Measurements from ENCODE around the gene CD4. TPM values are rescaled to one million over a fixed set of nuclear protein-coding genes. Genes with fewer than 3 reads are reported as not detected.

The CD4 gene
- total RNA-seq, 2 experiments from 2014 or later, result not detected

DNA sequence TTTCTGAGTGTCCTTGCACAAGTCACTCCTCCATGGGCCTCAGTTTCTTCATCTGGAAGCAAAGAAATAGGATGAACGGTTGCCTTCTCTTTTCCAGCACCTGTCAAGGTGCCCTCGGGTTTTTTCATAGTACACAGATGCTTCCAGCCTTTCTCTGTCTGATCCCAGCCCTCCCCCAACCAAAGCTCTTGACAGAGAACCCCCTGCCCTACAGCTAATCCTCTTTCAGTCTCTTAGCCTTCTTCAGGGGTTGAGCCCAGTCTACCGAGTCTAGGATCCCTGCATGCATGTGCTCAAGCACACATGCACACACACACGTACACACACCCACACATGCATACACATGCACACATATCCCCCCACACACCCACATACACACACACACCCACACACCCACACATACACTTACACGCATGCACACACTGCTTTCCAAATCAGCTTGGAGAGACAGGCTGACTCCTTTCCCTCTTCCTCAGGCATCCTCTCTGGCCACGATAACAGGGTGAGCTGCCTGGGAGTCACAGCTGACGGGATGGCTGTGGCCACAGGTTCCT is 57.1 kb downstream of the CD4 start:
- TF ChIP-seq EZH2phosphoT487 (IDR thresholded peaks at IDR 0.05; ENCODE audit: borderline replicate concordance, low read depth, low read length), result no peak
- no peak for TF ChIP-seq CTCF (conservative IDR thresholded peaks at IDR 0.05; ENCODE audit: low read length)
- ChIA-PET POLR2A (no interaction called here), CTCF (ENCODE audit: unreplicated experiment) (interaction anchor here (1.4 kb wide), 1 partner anchor 26 kb away, joined by 3 read pairs; the partner anchor contains the start of gene SPSB2)
- Histone ChIP-seq H3K9me2 (ENCODE audit: insufficient read depth, low read length) (no peaks in the 10 kb centered on the region), H3K4me1 (ENCODE audit: insufficient read depth, low read length, poor library complexity, severe bottlenecking) (peaks cover 40% of the 10 kb centered on the region), H3K9me3 (ENCODE audit: low read length) (no peaks in the 10 kb centered on the region), H3K4me2 (ENCODE audit: low read length) (no peak overlapping the region), H2AFZ (ENCODE audit: low read length) (no peak overlapping the region), H3K4me3 (ENCODE audit: low read depth, low read length, poor library complexity, severe bottlenecking) (no peak overlapping the region), H4K20me1 (ENCODE audit: insufficient read depth, low read length) (no peaks in the 10 kb centered on the region), H3K36me3 (ENCODE audit: insufficient read depth, low read length) (peaks cover 64% of the 10 kb centered on the region), H3K79me2 (ENCODE audit: insufficient read depth, low read depth, low read length) (peaks cover 23% of the 10 kb centered on the region), H3K27ac (ENCODE audit: low read depth, low read length, poor library complexity, severe bottlenecking) (no peak overlapping the region)
- BruUV-seq (replicated peaks), result no TSS peak
- DNase-seq (ENCODE audit: low spot score), result no peak
- intact Hi-C loops (cut with micrococcal nuclease; ENCODE audit: unreplicated experiment), result no loop called here

DNA sequence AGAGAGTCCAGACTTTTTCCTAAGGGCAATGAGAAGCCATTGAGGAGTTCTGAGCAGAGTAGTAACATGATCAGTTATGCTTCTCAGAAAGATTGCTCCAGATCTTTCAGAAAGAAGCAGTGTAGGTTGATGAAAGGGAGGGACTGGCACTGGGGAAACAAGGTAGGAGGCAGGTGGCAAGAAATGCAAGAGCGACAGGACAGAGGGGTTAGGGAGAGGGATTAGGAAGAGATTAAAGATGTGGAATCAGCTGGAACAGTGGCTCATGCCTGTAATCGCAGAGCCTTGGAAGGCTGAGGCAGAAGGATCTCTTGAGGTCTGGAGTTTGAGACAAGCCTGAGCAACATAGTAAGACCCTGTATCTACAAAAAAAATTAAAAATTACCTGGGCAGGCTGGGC is 58.3 kb downstream of the CD4 start:
- peaks cover 64% of the 10 kb centered on the region for H3K36me3 ChIP-seq (ENCODE audit: insufficient read depth, low read length)
- H3K9me2 ChIP-seq (ENCODE audit: insufficient read depth, low read length), result no peaks in the 10 kb centered on the region
- BruUV-seq (replicated peaks), result no TSS peak
- no peak overlapping the region for H3K4me2 ChIP-seq (ENCODE audit: low read length)
- peaks cover 34% of the 10 kb centered on the region for H3K4me1 ChIP-seq (ENCODE audit: insufficient read depth, low read length, poor library complexity, severe bottlenecking)
- no peaks in the 10 kb centered on the region for H4K20me1 ChIP-seq (ENCODE audit: insufficient read depth, low read length)
- H2AFZ ChIP-seq (ENCODE audit: low read length), result no peak overlapping the region
- no peak overlapping the region for H3K27ac ChIP-seq (ENCODE audit: low read depth, low read length, poor library complexity, severe bottlenecking)
- CTCF ChIA-PET (ENCODE audit: unreplicated experiment), result interaction anchor here (1.4 kb wide), 1 partner anchor 25 kb away, joined by 3 read pairs; the partner anchor contains the start of gene SPSB2
- TF ChIP-seq CTCF (conservative IDR thresholded peaks at IDR 0.05; ENCODE audit: low read length) (no peak), EZH2phosphoT487 (IDR thresholded peaks at IDR 0.05; ENCODE audit: borderline replicate concordance, low read depth, low read length) (no peak)
- POLR2A ChIA-PET, result interaction anchor here (1.9 kb wide), 1 partner anchor 8 kb away, joined by 11 read pairs; the partner anchor contains the start of gene GNB3
- DNase-seq (ENCODE audit: low spot score), result no peak
- intact Hi-C loops (cut with micrococcal nuclease; ENCODE audit: unreplicated experiment), result no loop called here
- H3K79me2 ChIP-seq (ENCODE audit: insufficient read depth, low read depth, low read length), result peaks cover 23% of the 10 kb centered on the region
- H3K9me3 ChIP-seq (ENCODE audit: low read length), result no peaks in the 10 kb centered on the region
- H3K4me3 ChIP-seq (ENCODE audit: low read depth, low read length, poor library complexity, severe bottlenecking), result no peak overlapping the region

- Histone ChIP-seq H3K4me1 (ENCODE audit: insufficient read depth, low read length, poor library complexity, severe bottlenecking) (peaks cover 35% of the 10 kb centered on the region), H4K20me1 (ENCODE audit: insufficient read depth, low read length) (peaks cover 6% of the 10 kb centered on the region), H3K79me2 (ENCODE audit: insufficient read depth, low read depth, low read length) (peaks cover 40% of the 10 kb centered on the region), H3K4me2 (ENCODE audit: low read length) (peak overlapping the region; percentile 73), H2AFZ (ENCODE audit: low read length) (no peak overlapping the region), H3K36me3 (ENCODE audit: insufficient read depth, low read length) (peaks cover 67% of the 10 kb centered on the region), H3K9me3 (ENCODE audit: low read length) (no peaks in the 10 kb centered on the region), H3K27ac (ENCODE audit: low read depth, low read length, poor library complexity, severe bottlenecking) (no peak overlapping the region), H3K9me2 (ENCODE audit: insufficient read depth, low read length) (no peaks in the 10 kb centered on the region), H3K4me3 (ENCODE audit: low read depth, low read length, poor library complexity, severe bottlenecking) (peak overlapping the region; percentile 93)
- ChIA-PET POLR2A (interaction anchor here (0.8 to 6.0 kb wide), 2 partner anchors 9 to 15 kb away, joined by 3 to 101 read pairs; partner anchors contain the start of gene GNB3), CTCF (ENCODE audit: unreplicated experiment) (interaction anchor here (2.9 kb wide), 1 partner anchor 23 kb away, joined by 9 read pairs; the partner anchor contains the start of gene SPSB2)
- intact Hi-C loops (cut with micrococcal nuclease; ENCODE audit: unreplicated experiment), result no loop called here
- TF ChIP-seq CTCF (conservative IDR thresholded peaks at IDR 0.05; ENCODE audit: low read length) (no peak), EZH2phosphoT487 (IDR thresholded peaks at IDR 0.05; ENCODE audit: borderline replicate concordance, low read depth, low read length) (no peak)
- no TSS peak for BruUV-seq (replicated peaks)
- no peak for DNase-seq (ENCODE audit: low spot score)
These were observed 60.1 kb downstream of the CD4 start for GRCh38 chr12:6849427-6849826.

Data from OCI-LY7 (cell line).